Retinal pigment epithelial cell (primary cell): ENCODE data around the gene ALDOB.

Experiments
- DNase-seq: peaks from one replicate; pipeline ENCODE4 v3.0.0-alpha.2; 2010; ENCODE audit warnings: low read depth
- H3K4me3 ChIP-seq: 2 replicates; pipeline ENCODE4 v1.5.1; 2011; ENCODE audit warnings: mild to moderate bottlenecking, low read length, control low read depth, moderate library complexity
- CTCF ChIP-seq: conservative IDR thresholded peaks from 2 replicates; pipeline ENCODE4 v1.5.1; 2011; ENCODE audit warnings: low read depth, low read length, control low read depth, inconsistent platforms

The ALDOB gene

GRCh38 chr9:101440714-101441230 is 5.2 kb upstream of the ALDOB start:
- no peak for TF ChIP-seq CTCF
- H3K4me3 ChIP-seq: no peak overlapping the region
- DNase-seq: no peak

- no peak for TF ChIP-seq CTCF
- DNase-seq: no peak
- no peak overlapping the region for H3K4me3 ChIP-seq
These were observed 2.9 kb upstream of the ALDOB start for GRCh38 chr9:101438523-101438922.

- no peak for DNase-seq
- no peak for TF ChIP-seq CTCF
- no peak overlapping the region for H3K4me3 ChIP-seq
These were observed 2.2 kb upstream of the ALDOB start for GRCh38 chr9:101437806-101438232.

GRCh38 chr9:101434998-101435397 is 576 bp downstream of the ALDOB start:
- H3K4me3 ChIP-seq: no peak overlapping the region
- TF ChIP-seq CTCF: no peak
- no peak for DNase-seq

- no peak overlapping the region for H3K4me3 ChIP-seq
- no peak for DNase-seq
- TF ChIP-seq CTCF: no peak
These were observed 2.3 kb downstream of the ALDOB start for GRCh38 chr9:101433229-101433628.

- no peak for DNase-seq
- no peak overlapping the region for H3K4me3 ChIP-seq
- no peak for TF ChIP-seq CTCF
These were observed 2.8 kb downstream of the ALDOB start for GRCh38 chr9:101432740-101433139.

- no peak overlapping the region for H3K4me3 ChIP-seq
- DNase-seq: no peak
- TF ChIP-seq CTCF: no peak
These were observed 3.4 kb downstream of the ALDOB start for GRCh38 chr9:101432171-101432570.
